CD14-positive monocyte (primary cell): ENCODE data around the gene SEMA4D. TPM values are rescaled to one million over a fixed set of nuclear protein-coding genes. Genes with fewer than 3 reads are reported as not detected.
A peak's percentile ranks its signal among the peaks of the same experiment; 100 is the strongest.

ENCODE experiments used
- DNase-seq, 3 donors: peaks; one replicate each; pipeline ENCODE4 v3.0.0-alpha.2; 2011 to 2022
- H2AFZ ChIP-seq: 2 replicates; pipeline ENCODE4 v1.6.0; 2012; ENCODE audit warnings: mild to moderate bottlenecking, low read depth, low read length, inconsistent platforms; ENCODE audit not compliant: insufficient read depth, poor library complexity, severe bottlenecking
- H3K27ac ChIP-seq, 2 donors: 1 replicate in 1 of 2; 2 replicates in 1 of 2; pipeline ENCODE4 v1.5.1; 2012 to 2013; ENCODE audit warnings: low read length in 2 of 2, control low read depth in 1 of 2, inconsistent platforms in 1 of 2, low read depth in 1 of 2, mild to moderate bottlenecking in 1 of 2
- H3K27me3 ChIP-seq, 2 donors: one replicate each; pipeline versions ENCODE4 v1.6.0 to v1.6.1; 2011 to 2013; ENCODE audit warnings: low read length in 2 of 2; ENCODE audit not compliant: control insufficient read depth in 2 of 2, insufficient read depth in 2 of 2
- H3K36me3 ChIP-seq, 2 donors: replicated peaks in 1 of 2; 1 replicate in 1 of 2; 2 replicates in 1 of 2; pipeline versions ENCODE4 v1.5.1 to v1.6.1; 2012 to 2013; ENCODE audit warnings: low read length in 2 of 2, control low read depth in 1 of 2, inconsistent platforms in 1 of 2, mild to moderate bottlenecking in 1 of 2; ENCODE audit not compliant: insufficient read depth in 2 of 2, control insufficient read depth in 1 of 2
- H3K4me1 ChIP-seq, 2 donors: 1 replicate in 1 of 2; 2 replicates in 1 of 2; pipeline versions ENCODE4 v1.5.1 to v1.6.1; 2012 to 2013; ENCODE audit warnings: low read length in 2 of 2, control low read depth in 1 of 2, inconsistent platforms in 1 of 2, mild to moderate bottlenecking in 1 of 2, moderate library complexity in 1 of 2; ENCODE audit not compliant: insufficient read depth in 2 of 2, control insufficient read depth in 1 of 2
- H3K4me2 ChIP-seq: replicated peaks from 2 replicates; pipeline ENCODE3; 2012; ENCODE audit warnings: low read length, moderate library complexity, mild to moderate bottlenecking; ENCODE audit not compliant: poor library complexity, severe bottlenecking; ENCODE audit errors: extremely low read depth
- H3K4me3 ChIP-seq, 3 experiments: fragments of 200-600 bp in 1 of 3; sonication (generic) in 1 of 3; replicated peaks in 1 of 3; 1 replicate in 2 of 3; 2 replicates in 1 of 3; pipeline ENCODE4 v1.5.1; 2011 to 2013; ENCODE audit warnings: low read length in 3 of 3, mild to moderate bottlenecking in 3 of 3, control low read depth in 2 of 3, low read depth in 2 of 3, inconsistent platforms in 1 of 3, moderate library complexity in 1 of 3
- H3K79me2 ChIP-seq: 2 replicates; pipeline ENCODE4 v1.6.0; 2012; ENCODE audit warnings: mild to moderate bottlenecking, control low read depth, inconsistent platforms, low read length, moderate library complexity; ENCODE audit not compliant: insufficient read depth
- H3K9ac ChIP-seq: 2 replicates; pipeline ENCODE4 v1.6.0; 2017; ENCODE audit warnings: low read length, mild to moderate bottlenecking; ENCODE audit not compliant: insufficient read depth, poor library complexity, severe bottlenecking
- H3K9me3 ChIP-seq, 2 donors: replicated peaks in 1 of 2; 1 replicate in 1 of 2; 2 replicates in 1 of 2; pipeline versions ENCODE4 v1.5.1 to v1.6.1; 2012 to 2013; ENCODE audit warnings: low read length in 2 of 2, control low read depth in 1 of 2; ENCODE audit not compliant: control insufficient read depth in 1 of 2, insufficient read depth in 1 of 2
- H4K20me1 ChIP-seq: 2 replicates; pipeline ENCODE4 v1.6.0; 2012; ENCODE audit warnings: mild to moderate bottlenecking, low read length, control low read depth, moderate library complexity; ENCODE audit not compliant: insufficient read depth
- H3K27ac Mint-ChIP-seq, 7 donors: one replicate each; pipeline ENCODE4 v1.8.0; 2020; ENCODE audit warnings: mild to moderate bottlenecking in 7 of 7, mixed read lengths in 7 of 7, moderate library complexity in 6 of 7, inconsistent platforms in 2 of 7
- H3K27me3 Mint-ChIP-seq, 3 donors: one replicate each; pipeline ENCODE4 v1.8.0; 2021 to 2022; ENCODE audit warnings: low read depth in 3 of 3, mild to moderate bottlenecking in 3 of 3, mixed read lengths in 3 of 3, moderate library complexity in 3 of 3, inconsistent platforms in 1 of 3
- H3K36me3 Mint-ChIP-seq, 2 donors: one replicate each; pipeline ENCODE4 v1.8.0; 2020; ENCODE audit warnings: mixed read lengths in 2 of 2, inconsistent platforms in 1 of 2, mild to moderate bottlenecking in 1 of 2
- H3K4me1 Mint-ChIP-seq: one replicate; pipeline ENCODE4 v1.8.0; 2020; ENCODE audit warnings: mild to moderate bottlenecking, mixed read lengths
- H3K4me3 Mint-ChIP-seq, 2 donors: one replicate each; pipeline ENCODE4 v1.8.0; 2020; ENCODE audit warnings: mild to moderate bottlenecking in 2 of 2, mixed read lengths in 2 of 2, moderate library complexity in 1 of 2
- H3K9me3 Mint-ChIP-seq, 7 donors: one replicate each; pipeline ENCODE4 v1.8.0; 2020 to 2022; ENCODE audit warnings: mixed read lengths in 7 of 7, mild to moderate bottlenecking in 6 of 7, moderate library complexity in 6 of 7, inconsistent platforms in 2 of 7
- CTCF ChIP-seq: fragments of 200-600 bp; IDR thresholded peaks from one replicate; pipeline ENCODE4 v1.8.0; 2022; ENCODE audit warnings: antibody characterized with exemption, mild to moderate bottlenecking
- WGBS: methylation state at CpG from one replicate; pipeline ENCODE4 v1.1.5; 2013; ENCODE audit warnings: missing lambda C conversion rate; ENCODE audit not compliant: insufficient coverage; 5-methylcytosine and 5-hydroxymethylcytosine counted together
- intact Hi-C, 2 donors: fragments of 100-400 bp; cut with micrococcal nuclease; formaldehyde crosslinking; loops; one replicate each; pipeline versions ENCODE4 v1.15.0 to v1.15.1; 2023
- polyA plus RNA-seq, 3 donors: library from polyadenylated mRNA; depleted of rRNA in 1 of 3; unstranded in 2 of 3; stranded (reverse) in 1 of 3; fragments of 300-500 nt in 2 of 3; fragments of >200 nt in 1 of 3; fragmentation: Illumina TruSeq in 2 of 3; gene quantifications; 1 replicate in 2 of 3; 2 replicates in 1 of 3; pipeline ENCODE4 v1.2.3, GENCODE V29; 2012 to 2021

The SEMA4D gene
- polyA plus RNA-seq, 3 donors, result 28.2 to 117 (median 28.6) TPM

- no peaks in the 10 kb centered on the region for H4K20me1 ChIP-seq
- H3K36me3 ChIP-seq, result peaks cover 89 to 93% of the 10 kb centered on the region in 2 donors
- H3K4me2 ChIP-seq, result no peak overlapping the region
- H3K4me3 ChIP-seq, result no peak overlapping the region
- peaks cover 59% of the 10 kb centered on the region for H3K4me1 Mint-ChIP-seq
- H3K79me2 ChIP-seq, result peaks cover 12% of the 10 kb centered on the region
- H3K36me3 Mint-ChIP-seq, result peaks cover 89 to 96% of the 10 kb centered on the region in 2 donors
- no peaks in the 10 kb centered on the region for H3K27me3 ChIP-seq
- peaks cover 0 to 1% (median 0%) of the 10 kb centered on the region in 3 donors for H3K27me3 Mint-ChIP-seq
- H3K9ac ChIP-seq, result no peak overlapping the region
- peak overlapping the region in 5 of 7 donors; percentile 32 to 94 (median 90) for H3K27ac Mint-ChIP-seq
- TF ChIP-seq CTCF, result no peak
- peaks cover 40 to 52% of the 10 kb centered on the region in 2 donors for H3K4me1 ChIP-seq
- intact Hi-C loops, result loop anchor here in 1 of 2 donors (10.0 kb wide), 3 partner anchors 72 to 168 kb away; partner anchors contain the start of genes CKS2 and SECISBP2
- H3K9me3 Mint-ChIP-seq, result peaks cover 0 to 2% (median 0%) of the 10 kb centered on the region in 7 donors
- DNase-seq, result no peak
- WGBS, result 90% methylated on average over 11 of the region's 11 CpGs
- H3K4me3 Mint-ChIP-seq, result no peak overlapping the region
- H3K9me3 ChIP-seq, result no peaks in the 10 kb centered on the region
- no peak overlapping the region for H2AFZ ChIP-seq
- H3K27ac ChIP-seq, result peak overlapping the region; percentile 85
Observed at GRCh38 chr9:89386797-89387196, 111.1 kb downstream of the SEMA4D start.

- DNase-seq, result no peak
- peaks cover 89 to 96% of the 10 kb centered on the region in 2 donors for H3K36me3 Mint-ChIP-seq
- Histone ChIP-seq H3K4me1 (peaks cover 46 to 58% of the 10 kb centered on the region in 2 donors), H3K27ac (peak overlapping the region in 1 of 2 donors; percentile 85), H3K36me3 (peaks cover 89 to 93% of the 10 kb centered on the region in 2 donors), H3K9me3 (no peaks in the 10 kb centered on the region), H3K9ac (no peak overlapping the region), H3K4me3 (no peak overlapping the region), H3K4me2 (no peak overlapping the region), H2AFZ (no peak overlapping the region), H3K27me3 (no peaks in the 10 kb centered on the region), H4K20me1 (no peaks in the 10 kb centered on the region), H3K79me2 (peaks cover 12% of the 10 kb centered on the region)
- no peak overlapping the region for H3K4me3 Mint-ChIP-seq
- 99% methylated on average over 9 of the region's 11 CpGs for WGBS
- peaks cover 65% of the 10 kb centered on the region for H3K4me1 Mint-ChIP-seq
- peaks cover 0 to 3% (median 0%) of the 10 kb centered on the region in 7 donors for H3K9me3 Mint-ChIP-seq
- peaks cover 0 to 1% (median 0%) of the 10 kb centered on the region in 3 donors for H3K27me3 Mint-ChIP-seq
- TF ChIP-seq CTCF, result no peak
- H3K27ac Mint-ChIP-seq, result peak overlapping the region; percentile 50 to 90 (median 71)
- intact Hi-C loops, result loop anchor here in 1 of 2 donors (10.0 kb wide), 3 partner anchors 71 to 169 kb away; partner anchors contain the start of genes CKS2 and SECISBP2
Observed at GRCh38 chr9:89386206-89386605, 111.7 kb downstream of the SEMA4D start.
